ENCODE measurements around the gene PRXL2C. TPM values are rescaled to one million over a fixed set of nuclear protein-coding genes. Genes with fewer than 3 reads are reported as not detected.
A peak's percentile ranks its signal among the peaks of the same experiment; 100 is the strongest.

Gene PRXL2C
- total and polyA plus RNA-seq, 2 of the 13 experiments (the other 11 are each of a cell fraction or from before 2014, with no cell fraction given): 11.0 to 13.2 TPM

- no peaks in the 10 kb centered on the region for H3K27me3 ChIP-seq (ENCODE audit: control insufficient read depth in 1 of 2, insufficient read depth in 2 of 2, low read length in 2 of 2)
- no TSS peak for BruUV-seq (replicated peaks)
- FAIRE-seq (peak; percentile 80), ATAC-seq (peak; percentile 96), DNase-seq (ENCODE audit: low spot score) (peak; percentile 84)
- H3K4me2 ChIP-seq (ENCODE audit: low read depth, low read length): peak overlapping the region; percentile 60
- POLR2A ChIA-PET: interaction anchor here (1.4 to 1.5 kb wide), 2 partner anchors 24 to 46 kb away, joined by 3 read pairs; no protein-coding TSS in a partner anchor
- CTCF ChIA-PET (ENCODE audit: low intra/inter-chr PET ratio, low total read pairs): no interaction called here
- H3K9ac ChIP-seq (ENCODE audit: insufficient read depth, low read depth, low read length): peak overlapping the region; percentile 21; the same call in 1 of the 2 replicates
- H3K4me3 ChIP-seq (replicated peaks in 1 of 3; ENCODE audit: insufficient read depth in 1 of 3, low read depth in 2 of 3, low read length in 3 of 3): peak overlapping the region in 2 of 3 experiments; percentile 11 to 32; a peak in 3 of 6 replicates
- 39% methylated on average over 8 of the region's 12 CpGs for WGBS (ENCODE audit: low lambda C conversion rate)
- intact Hi-C loops (cut with micrococcal nuclease; ENCODE audit: unreplicated experiment): no loop called here
- H3K9me3 ChIP-seq (ENCODE audit: low read length): no peaks in the 10 kb centered on the region
- in situ Hi-C loops (cut with HindIII; ENCODE audit: extremely low pct_ligation_motif_present, low pct_unique_long_range_greater_than_20kb): no loop called here
- H3K27ac ChIP-seq (ENCODE audit: extremely low read length, insufficient read depth, low read length): peak overlapping the region; percentile 54
- peaks cover 95% of the 10 kb centered on the region for H3K79me2 ChIP-seq (ENCODE audit: insufficient read depth, low read length)
- H2AFZ ChIP-seq (ENCODE audit: low read length): no peak overlapping the region
- H4K20me1 ChIP-seq (ENCODE audit: insufficient read depth, low read length): peaks cover 27% of the 10 kb centered on the region
- peaks cover 67% of the 10 kb centered on the region for H3K4me1 ChIP-seq (ENCODE audit: insufficient read depth, low read length)
- no peaks in the 10 kb centered on the region for H3K36me3 ChIP-seq (replicated peaks in 1 of 2; ENCODE audit: control insufficient read depth in 1 of 2, insufficient read depth in 2 of 2, low read length in 2 of 2)
- TF ChIP-seq MAFK (conservative IDR thresholded peaks at IDR 0.05 in 1 of 2, IDR thresholded peaks at IDR 0.05 in 1 of 2; ENCODE audit: low read length in 2 of 2) (0 out of 4 replicates have a peak, but pooled peaks of 1 of the 2 experiments have one; percentile 23), ZMYM3 (CRISPR knock-in tag; IDR thresholded peaks at IDR 0.05) (peak; percentile 80; the same call in 1 of the 2 replicates), FOXO1 (CRISPR knock-in tag; IDR thresholded peaks at IDR 0.05) (peak; percentile 63), TFE3 (CRISPR knock-in tag; IDR thresholded peaks at IDR 0.05) (peak; percentile 60), SOX5 (CRISPR knock-in tag; IDR thresholded peaks at IDR 0.05; ENCODE audit: borderline replicate concordance) (peak; percentile 82), ZNF205 (CRISPR knock-in tag; IDR thresholded peaks at IDR 0.05) (peak; percentile 68; the same call in 1 of the 2 replicates), TEAD3 (CRISPR knock-in tag; optimal IDR thresholded peaks at IDR 0.05; ENCODE audit: borderline replicate concordance) (peak; percentile 88), ZBTB46 (CRISPR knock-in tag; IDR thresholded peaks at IDR 0.05; ENCODE audit: borderline replicate concordance) (no peak), REST (IDR thresholded peaks at IDR 0.05; ENCODE audit: borderline replicate concordance in 1 of 2, low read depth in 1 of 2, low read length in 2 of 2) (peak in 1 of 2 experiments; percentile 21; a peak in 1 of 4 replicates), YEATS2 (CRISPR knock-in tag; IDR thresholded peaks at IDR 0.05; ENCODE audit: borderline replicate concordance) (peak; percentile 58; the same call in 1 of the 2 replicates), ZNF660 (CRISPR knock-in tag; IDR thresholded peaks at IDR 0.05; ENCODE audit: borderline replicate concordance, low read depth) (no peak), ZNF292 (CRISPR knock-in tag; IDR thresholded peaks at IDR 0.05; ENCODE audit: borderline replicate concordance, low read depth) (peak; percentile 99), FOXA3 (CRISPR knock-in tag; IDR thresholded peaks at IDR 0.05) (peak; percentile 60), CBX5 (CRISPR knock-in tag; IDR thresholded peaks at IDR 0.05; ENCODE audit: borderline replicate concordance) (peak; percentile 88; the same call in 1 of the 2 replicates), ZNF580 (CRISPR knock-in tag; IDR thresholded peaks at IDR 0.05; ENCODE audit: borderline replicate concordance, low read depth) (0 out of 2 replicates have a peak, but pooled peaks have one; percentile 33)
These were observed 42.8 kb downstream of the PRXL2C start for GRCh38 chr9:96612105-96612965.
